ENCODE measurements around the gene KANK4.
"Not testable (repeated sequence)": the region's sequence is repeated elsewhere in the genome, so short reads cannot be mapped to it uniquely, and the experiment has no call there.

Gene KANK4

DNA sequence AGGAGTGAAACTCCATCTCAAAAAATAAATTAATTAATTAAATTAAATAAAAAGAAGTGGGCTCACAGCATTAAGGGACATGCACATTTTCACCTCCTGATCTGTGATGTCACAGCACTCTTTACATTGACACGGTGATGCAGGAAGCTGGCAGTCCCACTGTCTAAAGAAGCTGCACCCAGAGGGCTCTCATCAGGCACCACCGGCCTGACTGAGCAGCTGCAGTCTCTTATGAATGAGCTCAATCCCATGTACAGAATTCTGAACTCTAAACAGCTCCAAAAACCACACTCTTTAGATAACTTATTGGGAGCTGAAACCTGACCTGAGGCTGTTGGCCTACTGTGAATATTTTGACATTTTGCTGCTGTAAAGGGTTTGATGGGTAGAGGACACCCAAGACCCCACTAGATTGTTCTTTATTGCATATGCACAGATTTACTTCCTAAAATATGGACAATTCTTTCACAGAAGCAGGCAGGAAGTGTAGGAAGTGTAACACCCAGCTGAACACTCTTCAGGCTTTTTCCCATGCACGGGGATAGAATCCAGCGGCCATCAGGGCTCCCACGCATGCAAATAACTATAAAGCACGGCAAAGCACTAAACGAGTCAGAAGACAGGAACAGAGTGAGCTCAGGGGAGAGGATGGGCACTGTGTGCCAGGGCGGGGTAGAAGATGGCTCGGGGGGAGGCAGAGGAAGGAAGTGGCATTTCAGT lies 78.4 kb downstream of the KANK4 start:
- DNase-seq: no peak

- DNase-seq: not testable (repeated sequence)
Observed at GRCh38 chr1:62239652-62240403, 79.4 kb downstream of the KANK4 start.

GRCh38 chr1:62238507-62238906 lies 80.7 kb downstream of the KANK4 start:
- DNase-seq: no peak

GRCh38 chr1:62237950-62238374 lies 81.3 kb downstream of the KANK4 start:
- no peak for DNase-seq

DNA sequence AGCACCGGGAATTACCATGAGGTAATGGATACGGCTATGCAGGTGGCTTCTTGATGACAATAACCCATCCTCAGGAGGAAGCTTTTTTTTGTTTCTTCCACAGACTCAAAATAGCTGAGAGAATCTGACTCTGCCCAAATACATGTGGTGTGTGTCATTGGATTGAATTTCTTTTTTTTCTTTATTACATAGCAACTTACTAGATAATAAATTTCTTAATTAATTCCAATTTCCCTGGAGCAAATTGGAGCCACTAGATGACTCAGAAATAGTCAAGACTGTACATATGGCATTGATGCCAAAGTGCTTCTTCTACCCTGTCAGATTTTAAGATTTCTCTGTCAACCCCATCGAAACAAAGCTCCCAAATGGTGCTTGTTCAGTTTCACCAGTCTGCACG lies 81.9 kb downstream of the KANK4 start:
- DNase-seq: no peak

GRCh38 chr1:62235576-62235975 lies 83.7 kb downstream of the KANK4 start:
- no peak for DNase-seq

GRCh38 chr1:62234688-62235087 lies 84.5 kb downstream of the KANK4 start:
- no peak for DNase-seq

GRCh38 chr1:62233926-62234450 lies 85.2 kb downstream of the KANK4 start:
- DNase-seq: no peak

- DNase-seq: no peak
Observed at GRCh38 chr1:62232871-62233278, 86.4 kb downstream of the KANK4 start.

DNA sequence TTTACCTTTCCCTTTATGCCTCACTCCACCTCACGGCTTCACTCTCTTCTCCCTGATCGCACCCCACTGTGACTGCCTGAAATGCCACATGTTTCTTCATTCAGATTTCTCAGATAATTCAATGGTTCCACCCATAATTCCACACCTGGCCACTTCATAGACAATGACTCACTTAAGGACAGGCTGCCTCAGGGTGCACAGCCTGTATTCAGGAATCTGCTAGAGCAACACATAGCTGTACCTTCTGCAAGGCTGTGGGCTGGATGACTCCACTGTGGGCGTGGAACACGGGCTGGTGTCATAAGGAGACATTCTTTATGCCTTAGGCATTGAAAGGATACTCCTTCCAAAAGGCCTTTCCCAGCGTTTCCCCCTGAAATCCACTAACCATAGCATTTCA lies 88.5 kb downstream of the KANK4 start:
- DNase-seq: no peak

DNA sequence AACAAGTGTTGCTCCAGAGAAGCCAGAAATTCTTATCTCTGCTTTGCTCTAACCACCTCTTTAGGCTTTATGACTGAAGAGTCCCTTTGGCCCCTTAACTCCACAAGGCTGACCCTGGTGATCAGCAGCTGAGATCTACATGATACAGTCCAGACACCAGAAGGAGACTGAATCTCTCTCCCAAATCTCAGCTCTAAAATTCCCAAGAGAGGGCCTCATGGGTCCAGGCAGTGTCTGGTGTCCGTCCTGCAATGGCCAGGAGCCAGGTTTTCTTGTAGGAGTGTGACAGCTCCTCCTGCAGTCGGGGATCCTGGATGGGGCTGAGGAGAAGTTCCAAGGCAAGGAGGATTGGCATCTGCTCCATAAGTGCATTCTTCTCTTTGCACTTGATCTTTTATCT lies 89.3 kb downstream of the KANK4 start:
- no peak for DNase-seq

GRCh38 chr1:62229468-62229867 lies 89.8 kb downstream of the KANK4 start:
- DNase-seq: no peak

GRCh38 chr1:62228883-62229187 lies 90.4 kb downstream of the KANK4 start:
- DNase-seq: no peak

DNA sequence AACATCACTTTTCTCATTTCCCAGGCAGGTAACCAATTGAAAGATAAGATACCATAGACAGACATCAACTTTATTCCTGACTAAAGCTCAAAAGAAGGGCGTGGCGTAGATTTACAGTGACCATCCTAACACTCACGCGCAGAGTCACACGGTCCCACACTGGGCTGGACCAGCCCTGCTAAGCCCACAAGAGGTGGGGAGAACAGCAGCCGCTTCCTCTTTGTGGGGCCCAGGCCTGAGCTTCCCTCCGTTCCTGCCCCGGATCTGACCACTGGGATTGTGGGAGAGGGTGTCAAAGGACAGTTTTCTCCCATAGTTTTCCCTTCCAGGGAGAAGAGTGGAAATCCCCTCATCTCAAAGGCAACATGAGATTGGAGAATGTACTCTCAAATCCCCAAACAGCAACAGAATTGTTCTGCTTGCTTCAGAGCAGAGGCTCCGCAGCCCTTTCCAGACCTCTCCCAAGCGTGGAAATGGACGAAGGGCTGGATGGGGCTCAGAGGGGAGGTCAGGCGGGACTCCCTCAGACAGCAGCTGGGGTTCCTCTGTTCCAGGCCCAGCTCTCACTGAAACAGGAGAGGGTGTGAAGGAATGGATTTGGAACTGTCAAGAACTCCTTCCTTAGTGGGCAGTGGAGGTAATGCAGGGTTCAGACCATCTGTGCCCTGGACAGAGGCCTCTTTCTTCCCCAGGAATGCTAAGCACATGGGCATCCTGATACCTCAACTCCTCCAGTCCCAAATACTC lies 90.9 kb downstream of the KANK4 start:
- DNase-seq: no peak

DNA sequence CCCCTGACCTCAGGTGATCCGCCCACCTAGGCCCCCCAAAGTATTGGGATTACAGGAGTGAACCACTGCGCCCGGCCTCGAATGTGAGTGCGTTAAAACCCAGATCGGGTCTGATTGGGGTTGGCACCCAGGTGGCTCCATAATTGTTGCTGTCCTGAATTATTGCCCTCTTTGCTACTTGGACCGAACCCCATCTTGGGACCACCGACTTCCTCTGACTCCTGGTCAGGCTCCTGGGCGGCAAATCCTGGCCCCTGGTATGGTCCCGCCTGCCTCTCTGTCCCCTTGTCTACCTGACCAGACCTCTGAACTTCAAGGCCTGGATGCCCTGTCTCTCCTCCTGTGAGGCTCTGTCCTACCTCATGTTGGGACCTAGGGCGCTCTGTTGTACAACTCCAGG lies 91.7 kb downstream of the KANK4 start:
- no peak for DNase-seq

DNA sequence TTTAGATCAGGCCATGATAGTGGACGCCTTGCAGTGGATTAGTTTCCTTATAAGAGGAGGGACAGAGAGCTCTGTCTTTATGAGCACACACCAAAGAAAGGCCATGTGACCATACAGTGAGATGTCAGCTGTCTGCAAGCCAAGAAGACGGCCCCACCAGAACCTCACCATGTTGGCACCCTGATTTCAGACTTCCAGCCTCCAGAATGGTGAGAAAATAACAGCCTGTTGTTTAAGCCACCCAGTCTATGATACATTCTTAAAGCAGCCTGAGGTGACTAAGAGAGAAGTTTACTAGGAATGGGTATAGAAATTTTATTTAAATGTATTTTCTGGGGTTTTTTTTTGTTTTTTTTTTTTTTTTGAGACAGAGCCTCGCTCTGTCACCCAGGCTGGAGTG lies 95.1 kb downstream of the KANK4 start:
- no peak for DNase-seq

GRCh38 chr1:62222321-62222720 lies 96.9 kb downstream of the KANK4 start:
- no peak for DNase-seq

DNA sequence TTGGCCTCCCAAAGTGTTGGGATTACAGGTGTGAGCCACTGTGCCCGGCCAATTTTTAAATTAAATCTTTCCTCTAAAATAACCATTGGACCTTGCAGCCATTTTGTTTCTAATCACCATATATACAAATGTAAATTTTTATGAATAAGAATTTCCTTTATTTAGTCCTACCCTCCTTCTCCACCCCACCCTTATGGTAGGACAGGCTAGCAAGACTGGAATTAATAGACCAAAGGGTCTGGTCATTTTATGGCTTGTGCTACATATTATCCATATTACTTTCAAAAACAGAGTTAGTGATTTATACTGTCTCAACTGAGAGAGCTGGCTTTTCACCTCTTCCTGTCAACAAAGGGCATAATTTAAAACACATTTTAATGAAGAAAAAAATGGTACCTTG lies 98.1 kb downstream of the KANK4 start:
- no peak for DNase-seq

DNA sequence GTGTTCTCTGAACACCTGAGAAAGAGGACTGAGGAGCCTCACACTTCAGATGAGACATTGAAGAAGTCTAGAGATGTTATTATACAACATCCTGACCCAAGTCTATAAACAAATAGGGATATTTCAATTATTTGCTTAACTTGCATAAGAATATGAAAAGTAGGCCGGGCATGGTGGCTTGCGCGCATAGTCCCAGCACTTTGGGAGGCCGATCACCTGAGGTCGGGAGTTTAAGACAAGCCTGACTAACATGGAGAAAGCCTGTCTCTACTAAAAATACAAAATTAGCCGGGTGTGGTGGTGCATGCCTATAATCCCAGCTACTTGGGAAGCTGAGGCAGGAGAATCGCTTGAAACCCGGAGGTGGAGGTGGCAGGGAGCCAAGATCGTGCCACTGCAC lies 98.8 kb downstream of the KANK4 start:
- not testable (repeated sequence) for DNase-seq

- no peak for DNase-seq
Observed at GRCh38 chr1:62218604-62219003, 100.6 kb downstream of the KANK4 start.

GRCh38 chr1:62213075-62213914 lies 105.9 kb downstream of the KANK4 start:
- DNase-seq: no peak

Data from anterior cingulate cortex (tissue), 58 donors.